Karpas-422 (cell line): ENCODE results near the gene NPFF. TPM values are rescaled to one million over a fixed set of nuclear protein-coding genes. Genes with fewer than 3 reads are reported as not detected.

Experiments
- DNase-seq: peaks from one replicate; pipeline ENCODE4 v3.0.0-alpha.2; 2015
- H2AFZ ChIP-seq: fragments of 200-600 bp; sonication (generic); 2 replicates; pipeline ENCODE4 v1.6.1; 2014; ENCODE audit warnings: antibody characterized with exemption, low read length, mixed read lengths
- H3K27ac ChIP-seq: fragments of 200-600 bp; sonication (generic); 2 replicates; pipeline ENCODE4 v1.5.1; 2014; ENCODE audit warnings: mild to moderate bottlenecking, low read length, moderate library complexity
- H3K27me3 ChIP-seq: fragments of 200-600 bp; sonication (generic); 2 replicates; pipeline ENCODE4 v1.6.1; 2014; ENCODE audit warnings: low read length, mixed read lengths
- H3K36me3 ChIP-seq: fragments of 200-600 bp; sonication (generic); 2 replicates; pipeline ENCODE4 v1.6.1; 2014; ENCODE audit warnings: low read length, mixed read lengths; ENCODE audit not compliant: insufficient read depth
- H3K4me1 ChIP-seq: fragments of 200-600 bp; sonication (generic); 2 replicates; pipeline ENCODE4 v1.6.1; 2014; ENCODE audit warnings: mild to moderate bottlenecking, low read length, mixed read lengths
- H3K4me2 ChIP-seq: fragments of 200-600 bp; sonication (generic); 2 replicates; pipeline ENCODE4 v1.6.1; 2014; ENCODE audit warnings: low read length, low read depth, mild to moderate bottlenecking; ENCODE audit not compliant: poor library complexity, severe bottlenecking
- H3K4me3 ChIP-seq: fragments of 200-600 bp; sonication (generic); 2 replicates; pipeline ENCODE4 v1.5.1; 2014; ENCODE audit warnings: mild to moderate bottlenecking, antibody characterized with exemption, low read length, mixed read lengths
- H3K79me2 ChIP-seq: fragments of 200-600 bp; sonication (generic); 2 replicates; pipeline ENCODE4 v1.6.1; 2014; ENCODE audit warnings: mild to moderate bottlenecking, low read length, mixed read lengths
- H3K9ac ChIP-seq: fragments of 200-600 bp; sonication (generic); 2 replicates; pipeline ENCODE4 v1.6.0; 2014; ENCODE audit warnings: low read length
- H3K9me2 ChIP-seq: fragments of 200-600 bp; sonication (generic), shearing (Covaris generic); replicated peaks from 2 replicates; pipeline ENCODE4 v1.6.0; 2014; ENCODE audit warnings: mild to moderate bottlenecking, low read length, moderate library complexity; ENCODE audit not compliant: insufficient read depth
- H3K9me3 ChIP-seq: fragments of 300-700, 200-600 bp; sonication (generic); 2 replicates; pipeline ENCODE4 v1.6.1; 2014; ENCODE audit warnings: low read length, mixed read lengths
- H4K20me1 ChIP-seq: fragments of 200-600 bp; sonication (generic); 2 replicates; pipeline ENCODE4 v1.6.1; 2014; ENCODE audit warnings: mild to moderate bottlenecking, antibody characterized with exemption, low read length, low read depth; ENCODE audit not compliant: insufficient read depth
- total RNA-seq: library from RNA; depleted of rRNA; stranded (reverse); fragments of >200 nt; shearing (Covaris generic); gene quantifications from 2 replicates; pipeline ENCODE4 v1.2.3, GENCODE V29; 2014; ENCODE audit warnings: low replicate concordance

NPFF gene
- total RNA-seq, 1 experiment from 2014 or later, result not detected

- H3K27me3 ChIP-seq, result no peaks in the 10 kb centered on the region
- no peaks in the 10 kb centered on the region for H3K36me3 ChIP-seq
- H3K79me2 ChIP-seq, result peaks cover 22% of the 10 kb centered on the region
- no peak overlapping the region for H3K4me2 ChIP-seq
- H3K9me3 ChIP-seq, result no peaks in the 10 kb centered on the region
- no peak overlapping the region for H3K4me3 ChIP-seq
- H4K20me1 ChIP-seq, result no peaks in the 10 kb centered on the region
- peaks cover 64% of the 10 kb centered on the region for H3K4me1 ChIP-seq
- H3K9me2 ChIP-seq, result no peaks in the 10 kb centered on the region
- H2AFZ ChIP-seq, result no peak overlapping the region
- H3K27ac ChIP-seq, result no peak overlapping the region
- peak; percentile 34 for DNase-seq
- 0 out of 2 replicates have a peak overlapping the region, but pooled peaks have one; percentile 11 for H3K9ac ChIP-seq
Measured at GRCh38 chr12:53496752-53497032, 10.6 kb downstream of the NPFF start.

GRCh38 chr12:53495903-53496751, 11.2 kb downstream of the NPFF start:
- no peak overlapping the region for H2AFZ ChIP-seq
- no peaks in the 10 kb centered on the region for H3K9me2 ChIP-seq
- peaks cover 20% of the 10 kb centered on the region for H3K79me2 ChIP-seq
- no peak overlapping the region for H3K27ac ChIP-seq
- H3K4me3 ChIP-seq, result no peak overlapping the region
- H3K4me1 ChIP-seq, result peaks cover 62% of the 10 kb centered on the region
- DNase-seq, result no peak
- no peak overlapping the region for H3K4me2 ChIP-seq
- H3K27me3 ChIP-seq, result no peaks in the 10 kb centered on the region
- no peaks in the 10 kb centered on the region for H3K9me3 ChIP-seq
- H4K20me1 ChIP-seq, result no peaks in the 10 kb centered on the region
- H3K9ac ChIP-seq, result 0 out of 2 replicates have a peak overlapping the region, but pooled peaks have one; percentile 11
- no peaks in the 10 kb centered on the region for H3K36me3 ChIP-seq

DNA sequence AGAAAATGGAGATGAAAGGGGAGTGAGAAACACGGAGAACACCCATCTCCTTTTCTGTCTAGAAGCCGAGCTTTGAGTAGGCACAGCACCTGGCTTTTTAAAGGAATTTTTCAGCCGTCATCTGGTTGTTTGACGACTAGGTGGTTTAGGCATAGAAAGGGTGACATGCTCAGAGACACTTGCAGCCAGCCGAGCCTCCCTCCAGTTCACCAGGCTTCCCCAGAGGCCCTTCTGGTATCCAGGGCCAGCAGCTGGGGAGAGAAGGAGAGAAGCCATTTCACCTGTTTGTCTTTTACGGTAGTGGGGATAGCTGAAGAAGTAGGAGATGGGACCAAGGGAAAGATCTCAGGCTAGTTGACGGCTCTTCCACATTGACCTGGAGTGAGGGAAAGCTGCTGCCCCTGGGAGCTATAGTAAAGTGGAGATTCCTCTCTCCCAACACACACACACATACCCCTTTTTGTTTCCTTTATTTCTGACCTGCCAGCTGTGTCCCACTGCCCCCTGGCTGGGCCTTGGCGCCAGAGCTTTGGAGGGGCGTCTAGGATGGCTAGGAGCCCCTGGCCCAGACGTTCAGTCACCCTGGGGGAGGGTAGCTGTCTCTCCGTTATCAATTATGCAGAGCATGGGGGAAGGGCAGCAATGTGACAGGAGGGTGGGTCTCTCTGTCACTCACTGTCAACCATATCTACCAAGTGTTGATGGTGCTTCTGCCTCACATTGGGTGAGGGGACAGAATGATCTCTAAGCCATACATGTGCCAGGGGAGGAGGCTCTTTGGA, 13.5 kb downstream of the NPFF start:
- Histone ChIP-seq H2AFZ (peak overlapping the region; percentile 90; the same call in 1 of the 2 replicates), H3K9me2 (no peaks in the 10 kb centered on the region), H3K4me3 (peak overlapping the region; percentile 79), H3K4me2 (peak overlapping the region; percentile 88), H3K9ac (peak overlapping the region; percentile 78), H3K27ac (peak overlapping the region; percentile 67), H3K27me3 (no peaks in the 10 kb centered on the region), H3K36me3 (no peaks in the 10 kb centered on the region), H3K9me3 (no peaks in the 10 kb centered on the region), H3K4me1 (peaks cover 50% of the 10 kb centered on the region), H4K20me1 (no peaks in the 10 kb centered on the region), H3K79me2 (peaks cover 20% of the 10 kb centered on the region)
- no peak for DNase-seq

DNA sequence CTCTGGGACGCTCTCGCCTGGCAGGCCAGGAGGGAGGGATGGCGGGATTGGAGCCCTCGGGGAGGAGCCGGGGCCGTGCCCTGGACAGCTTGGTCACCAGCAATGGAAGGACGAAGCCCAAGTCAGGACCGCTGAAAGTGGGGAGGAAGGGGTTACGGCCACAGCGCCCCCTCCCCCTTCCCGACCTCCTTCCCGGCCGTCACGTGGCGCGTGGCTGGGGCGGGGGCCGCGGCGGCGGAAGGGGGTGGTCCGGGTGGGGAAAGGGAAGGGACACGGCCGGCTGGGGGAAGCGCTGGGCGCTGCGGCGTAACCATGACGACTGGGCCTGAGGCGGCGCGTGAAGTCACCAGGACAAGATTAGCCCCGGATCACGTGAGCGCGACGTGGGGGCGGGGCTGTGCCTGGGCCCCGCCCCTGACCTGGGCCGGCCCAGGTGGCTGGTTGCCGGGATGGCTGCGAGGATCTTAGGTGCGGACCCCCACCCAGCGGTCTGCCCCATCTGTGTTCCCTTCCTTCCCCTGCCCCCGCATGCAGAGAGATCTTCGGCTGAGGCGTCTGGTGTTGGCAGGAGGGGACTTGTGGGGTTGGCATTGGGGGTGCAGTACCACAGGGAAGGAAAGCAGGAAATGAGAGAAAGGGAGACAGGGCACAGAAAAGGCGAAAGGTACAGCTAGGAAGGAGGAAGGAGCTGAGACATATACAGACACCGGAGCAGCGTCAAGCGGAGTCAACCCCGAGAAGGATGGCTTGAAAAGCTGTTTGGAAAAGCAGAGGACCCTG, 14.3 kb downstream of the NPFF start:
- peak overlapping the region; percentile 79 for H3K4me3 ChIP-seq
- DNase-seq, result peak; percentile 95
- no peaks in the 10 kb centered on the region for H3K36me3 ChIP-seq
- H3K4me2 ChIP-seq, result peak overlapping the region; percentile 88
- H3K27me3 ChIP-seq, result no peaks in the 10 kb centered on the region
- H3K4me1 ChIP-seq, result peaks cover 44% of the 10 kb centered on the region
- no peaks in the 10 kb centered on the region for H3K9me3 ChIP-seq
- peak overlapping the region; percentile 90; the same call in 1 of the 2 replicates for H2AFZ ChIP-seq
- H3K27ac ChIP-seq, result peak overlapping the region; percentile 67
- peaks cover 15% of the 10 kb centered on the region for H3K79me2 ChIP-seq
- H3K9ac ChIP-seq, result peak overlapping the region; percentile 78
- no peaks in the 10 kb centered on the region for H4K20me1 ChIP-seq
- no peaks in the 10 kb centered on the region for H3K9me2 ChIP-seq

DNA sequence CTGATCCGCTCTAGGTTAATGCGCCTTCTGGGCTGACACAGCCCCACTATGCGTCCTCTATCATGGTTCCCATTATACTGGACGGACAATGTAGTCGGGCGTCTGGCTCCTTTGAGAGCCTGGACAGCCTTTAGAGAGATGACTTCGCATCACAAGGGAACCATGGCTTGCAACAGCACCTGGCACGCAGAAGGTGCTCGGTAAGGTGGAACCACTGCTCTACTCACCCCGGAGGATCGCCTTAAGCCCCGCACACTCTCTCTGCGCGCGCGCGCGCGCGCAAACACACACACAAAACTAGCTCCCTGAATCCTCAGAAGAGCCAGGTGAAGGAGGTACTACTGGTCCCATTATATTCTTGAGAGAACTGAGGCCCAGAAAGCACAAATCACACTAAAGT, 15.1 kb downstream of the NPFF start:
- Histone ChIP-seq H3K27ac (no peak overlapping the region), H3K9me3 (no peaks in the 10 kb centered on the region), H3K4me1 (peaks cover 36% of the 10 kb centered on the region), H3K9me2 (no peaks in the 10 kb centered on the region), H3K79me2 (peaks cover 7% of the 10 kb centered on the region; the same call in 1 of the 2 replicates), H2AFZ (no peak overlapping the region), H3K4me3 (peak overlapping the region; percentile 79; the same call in 1 of the 2 replicates), H3K27me3 (no peaks in the 10 kb centered on the region), H3K4me2 (peak overlapping the region; percentile 88), H3K36me3 (no peaks in the 10 kb centered on the region), H4K20me1 (no peaks in the 10 kb centered on the region), H3K9ac (peak overlapping the region; percentile 69)
- DNase-seq, result no peak

DNA sequence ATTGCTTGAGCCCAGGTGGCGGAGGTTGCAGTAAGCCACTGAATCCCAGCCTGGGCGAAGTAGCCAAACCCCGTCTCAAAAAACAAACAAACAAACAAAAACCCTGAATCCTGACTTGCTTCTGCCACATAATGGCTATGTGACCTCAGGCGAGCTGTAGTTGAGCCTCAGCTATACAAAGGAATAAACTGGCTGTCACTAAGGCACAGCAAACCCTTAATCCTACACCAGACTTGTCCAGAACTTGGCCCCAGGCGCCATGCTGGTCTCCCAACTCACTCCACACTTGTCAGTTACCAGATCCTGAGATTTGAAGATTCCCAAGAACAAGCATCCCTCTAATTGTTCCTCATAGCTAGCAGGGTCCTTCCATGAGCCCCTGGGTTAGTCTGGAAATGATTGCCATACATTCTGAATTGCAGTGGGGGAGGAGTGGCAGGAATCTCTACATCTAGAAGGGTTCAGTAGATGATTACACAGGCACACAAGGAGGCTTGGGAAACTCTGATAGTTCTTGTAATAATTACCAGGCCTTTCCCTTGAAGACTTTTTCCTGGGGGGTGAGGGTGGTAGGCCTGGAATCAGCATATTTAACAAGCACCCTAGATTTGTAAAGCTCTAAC, 17.9 kb downstream of the NPFF start:
- Histone ChIP-seq H3K9ac (no peak overlapping the region), H3K4me2 (no peak overlapping the region), H4K20me1 (no peaks in the 10 kb centered on the region), H3K36me3 (no peaks in the 10 kb centered on the region), H3K27me3 (no peaks in the 10 kb centered on the region), H2AFZ (no peak overlapping the region), H3K9me2 (no peaks in the 10 kb centered on the region), H3K79me2 (peaks cover 2% of the 10 kb centered on the region; the same call in 1 of the 2 replicates), H3K4me1 (peaks cover 22% of the 10 kb centered on the region), H3K9me3 (no peaks in the 10 kb centered on the region), H3K4me3 (no peak overlapping the region), H3K27ac (no peak overlapping the region)
- no peak for DNase-seq

- peaks cover 5% of the 10 kb centered on the region; the same call in 1 of the 2 replicates for H4K20me1 ChIP-seq
- no peak overlapping the region for H3K9ac ChIP-seq
- H3K4me1 ChIP-seq, result peaks cover under 1% of the 10 kb centered on the region
- peaks cover 5% of the 10 kb centered on the region; the same call in 1 of the 2 replicates for H3K36me3 ChIP-seq
- H2AFZ ChIP-seq, result no peak overlapping the region
- H3K4me3 ChIP-seq, result no peak overlapping the region
- no peak overlapping the region for H3K4me2 ChIP-seq
- no peaks in the 10 kb centered on the region for H3K27me3 ChIP-seq
- H3K79me2 ChIP-seq, result no peaks in the 10 kb centered on the region
- H3K27ac ChIP-seq, result no peak overlapping the region
- H3K9me3 ChIP-seq, result no peaks in the 10 kb centered on the region
- H3K9me2 ChIP-seq, result no peaks in the 10 kb centered on the region
- DNase-seq, result no peak
Measured at GRCh38 chr12:53486736-53487487, 20.4 kb downstream of the NPFF start.
